ENCODE data around the gene ERC2.

Gene ERC2

GRCh38 chr3:55818485-55818884 lies 649.8 kb downstream of the ERC2 start:
- Histone ChIP-seq H2AFZ (no peak overlapping the region), H3K4me3 (ENCODE audit: low read depth, low read length) (no peak overlapping the region), H3K4me1 (no peaks in the 10 kb centered on the region), H3K27me3 (ENCODE audit: control insufficient read depth, insufficient read depth, low read length) (no peaks in the 10 kb centered on the region), H3K9ac (no peak overlapping the region), H3K9me3 (ENCODE audit: control insufficient read depth, low read length) (no peaks in the 10 kb centered on the region), H3K36me3 (ENCODE audit: control insufficient read depth, insufficient read depth, low read length) (no peaks in the 10 kb centered on the region), H3K27ac (no peak overlapping the region), H3K4me2 (ENCODE audit: low read length) (no peak overlapping the region), H3K79me2 (no peaks in the 10 kb centered on the region)
- no peak for TF ChIP-seq CTCF (IDR thresholded peaks at IDR 0.05)

GRCh38 chr3:55816794-55817576 lies 651.3 kb downstream of the ERC2 start:
- no peaks in the 10 kb centered on the region for H3K4me1 ChIP-seq
- H3K9ac ChIP-seq, result no peak overlapping the region
- H3K4me2 ChIP-seq (ENCODE audit: low read length), result no peak overlapping the region
- H3K36me3 ChIP-seq (ENCODE audit: control insufficient read depth, insufficient read depth, low read length), result no peaks in the 10 kb centered on the region
- no peak for TF ChIP-seq CTCF (IDR thresholded peaks at IDR 0.05)
- H2AFZ ChIP-seq, result no peak overlapping the region
- H3K27ac ChIP-seq, result no peak overlapping the region
- no peaks in the 10 kb centered on the region for H3K79me2 ChIP-seq
- H3K9me3 ChIP-seq (ENCODE audit: control insufficient read depth, low read length), result no peaks in the 10 kb centered on the region
- no peak overlapping the region for H3K4me3 ChIP-seq (ENCODE audit: low read depth, low read length)
- no peaks in the 10 kb centered on the region for H3K27me3 ChIP-seq (ENCODE audit: control insufficient read depth, insufficient read depth, low read length)

GRCh38 chr3:55815262-55815661 lies 653.0 kb downstream of the ERC2 start:
- no peak for TF ChIP-seq CTCF (IDR thresholded peaks at IDR 0.05)
- H3K36me3 ChIP-seq (ENCODE audit: control insufficient read depth, insufficient read depth, low read length), result no peaks in the 10 kb centered on the region
- H2AFZ ChIP-seq, result no peak overlapping the region
- no peaks in the 10 kb centered on the region for H3K27me3 ChIP-seq (ENCODE audit: control insufficient read depth, insufficient read depth, low read length)
- H3K9ac ChIP-seq, result no peak overlapping the region
- H3K27ac ChIP-seq, result no peak overlapping the region
- no peaks in the 10 kb centered on the region for H3K79me2 ChIP-seq
- no peaks in the 10 kb centered on the region for H3K4me1 ChIP-seq
- no peaks in the 10 kb centered on the region for H3K9me3 ChIP-seq (ENCODE audit: control insufficient read depth, low read length)
- no peak overlapping the region for H3K4me2 ChIP-seq (ENCODE audit: low read length)
- H3K4me3 ChIP-seq (ENCODE audit: low read depth, low read length), result no peak overlapping the region

- TF ChIP-seq CTCF (IDR thresholded peaks at IDR 0.05), result no peak
- Histone ChIP-seq H3K4me2 (ENCODE audit: low read length) (no peak overlapping the region), H3K4me3 (ENCODE audit: low read depth, low read length) (no peak overlapping the region), H3K79me2 (no peaks in the 10 kb centered on the region), H2AFZ (no peak overlapping the region), H3K27ac (no peak overlapping the region), H3K9ac (no peak overlapping the region), H3K9me3 (ENCODE audit: control insufficient read depth, low read length) (no peaks in the 10 kb centered on the region), H3K4me1 (no peaks in the 10 kb centered on the region), H3K27me3 (ENCODE audit: control insufficient read depth, insufficient read depth, low read length) (no peaks in the 10 kb centered on the region), H3K36me3 (ENCODE audit: control insufficient read depth, insufficient read depth, low read length) (no peaks in the 10 kb centered on the region)
These were observed 654.8 kb downstream of the ERC2 start for GRCh38 chr3:55813268-55814097.
